GM06990 (cell line): Measurements from ENCODE around the gene SDHAF2.

Experiments
- DNase-seq: peaks from one replicate; pipeline ENCODE4 v3.0.0-alpha.2; 2011; ENCODE audit not compliant: insufficient read length; ENCODE audit errors: extremely low read depth
- H3K27me3 ChIP-seq: replicated peaks from 2 replicates; pipeline ENCODE4 v1.6.0; 2011; ENCODE audit warnings: low read length; ENCODE audit not compliant: control insufficient read depth, insufficient read depth
- H3K36me3 ChIP-seq: 2 replicates; pipeline ENCODE4 v1.5.1; 2011; ENCODE audit warnings: low read length; ENCODE audit not compliant: control insufficient read depth, insufficient read depth
- H3K4me3 ChIP-seq: replicated peaks from 2 replicates; pipeline ENCODE4 v1.5.1; 2011; ENCODE audit warnings: low read depth, mild to moderate bottlenecking, control low read depth, low read length
- CTCF ChIP-seq: IDR thresholded peaks from 2 replicates; pipeline ENCODE4 v1.5.1; 2011; ENCODE audit warnings: low read length, control low read depth, mild to moderate bottlenecking, inconsistent platforms; ENCODE audit not compliant: insufficient read depth, poor library complexity, severe bottlenecking

Gene SDHAF2

DNA sequence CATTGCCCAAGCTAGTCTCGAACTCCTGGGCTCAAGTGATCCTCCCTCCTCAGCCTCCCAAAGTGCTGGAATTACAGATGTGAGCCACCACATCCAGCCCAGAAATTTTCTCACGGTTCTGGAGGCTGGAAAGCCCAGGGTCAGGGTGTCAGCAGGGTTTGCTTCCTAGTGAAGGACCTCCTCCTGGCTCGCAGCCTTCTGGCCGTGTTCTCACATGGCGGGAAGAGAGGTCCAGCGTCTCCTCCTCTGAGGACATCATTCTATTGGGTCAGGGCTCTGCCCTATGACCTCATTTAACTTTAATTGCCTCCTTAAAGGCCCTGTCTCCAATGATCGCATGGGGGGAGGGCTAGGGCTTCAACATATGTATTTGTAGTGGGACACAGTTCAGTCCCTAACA, 38.1 kb downstream of the SDHAF2 start:
- TF ChIP-seq CTCF: no peak
- Histone ChIP-seq H3K4me3 (no peak overlapping the region), H3K27me3 (no peaks in the 10 kb centered on the region), H3K36me3 (no peaks in the 10 kb centered on the region; the same call in none of the 2 replicates)
- DNase-seq: no peak

DNA sequence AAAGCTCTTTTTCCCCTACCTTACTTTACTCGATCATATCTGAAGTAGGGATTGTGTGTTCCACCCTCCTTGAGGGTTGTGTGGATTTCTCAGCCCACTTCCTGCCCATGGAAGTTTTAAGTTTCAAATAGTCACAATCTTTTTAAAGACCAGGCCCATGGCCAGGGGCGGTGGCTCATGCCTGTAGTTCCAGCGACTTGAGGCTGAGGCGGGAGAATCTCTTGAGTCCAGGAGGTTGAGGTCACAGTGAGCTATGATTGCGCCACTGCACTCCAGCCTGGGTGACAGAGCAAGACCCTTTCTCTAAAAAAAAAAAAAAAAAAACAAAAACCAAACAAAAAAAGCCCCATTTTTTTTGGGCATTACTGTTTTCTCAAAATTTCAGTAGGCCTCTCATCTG, 42.4 kb downstream of the SDHAF2 start:
- Histone ChIP-seq H3K4me3 (no peak overlapping the region), H3K36me3 (no peaks in the 10 kb centered on the region; the same call in none of the 2 replicates), H3K27me3 (no peaks in the 10 kb centered on the region)
- TF ChIP-seq CTCF: no peak
- no peak for DNase-seq

- DNase-seq: no peak
- no peaks in the 10 kb centered on the region; the same call in none of the 2 replicates for H3K36me3 ChIP-seq
- H3K27me3 ChIP-seq: no peaks in the 10 kb centered on the region
- TF ChIP-seq CTCF: no peak
- no peak overlapping the region for H3K4me3 ChIP-seq
These were observed 42.9 kb downstream of the SDHAF2 start for GRCh38 chr11:61472868-61473267.

DNA sequence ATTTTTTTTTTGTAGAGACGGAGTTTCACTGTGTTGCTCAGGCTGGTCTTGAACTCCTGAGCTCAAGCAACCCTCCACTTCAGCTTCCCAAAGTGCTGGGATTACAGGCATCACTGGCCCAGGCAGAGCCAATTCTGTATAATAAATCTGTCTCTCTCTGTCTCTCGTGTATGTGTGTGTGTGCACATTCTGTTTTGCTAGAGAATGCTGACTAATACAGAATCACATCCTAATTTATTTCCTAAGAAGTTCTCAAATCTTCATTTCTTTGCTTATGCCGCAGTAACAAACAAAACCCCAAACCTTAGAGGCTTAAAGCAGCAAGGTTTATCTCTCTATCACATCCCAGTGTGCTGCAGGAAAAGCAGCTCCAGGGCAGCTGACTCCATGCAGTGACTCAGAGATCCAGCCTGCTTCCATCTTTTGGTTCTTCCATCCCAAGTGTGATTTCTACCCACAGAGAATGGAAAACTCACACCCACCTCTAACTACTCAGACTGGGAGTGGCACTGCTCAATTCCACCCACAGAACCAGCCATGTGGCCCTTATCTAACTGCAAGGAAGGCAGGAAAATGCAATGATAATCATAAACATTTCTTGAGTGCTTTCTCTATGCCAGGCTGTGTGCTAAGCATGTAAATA, 43.6 kb downstream of the SDHAF2 start:
- TF ChIP-seq CTCF: no peak
- no peaks in the 10 kb centered on the region for H3K27me3 ChIP-seq
- no peak for DNase-seq
- H3K4me3 ChIP-seq: no peak overlapping the region
- H3K36me3 ChIP-seq: no peaks in the 10 kb centered on the region; the same call in none of the 2 replicates

DNA sequence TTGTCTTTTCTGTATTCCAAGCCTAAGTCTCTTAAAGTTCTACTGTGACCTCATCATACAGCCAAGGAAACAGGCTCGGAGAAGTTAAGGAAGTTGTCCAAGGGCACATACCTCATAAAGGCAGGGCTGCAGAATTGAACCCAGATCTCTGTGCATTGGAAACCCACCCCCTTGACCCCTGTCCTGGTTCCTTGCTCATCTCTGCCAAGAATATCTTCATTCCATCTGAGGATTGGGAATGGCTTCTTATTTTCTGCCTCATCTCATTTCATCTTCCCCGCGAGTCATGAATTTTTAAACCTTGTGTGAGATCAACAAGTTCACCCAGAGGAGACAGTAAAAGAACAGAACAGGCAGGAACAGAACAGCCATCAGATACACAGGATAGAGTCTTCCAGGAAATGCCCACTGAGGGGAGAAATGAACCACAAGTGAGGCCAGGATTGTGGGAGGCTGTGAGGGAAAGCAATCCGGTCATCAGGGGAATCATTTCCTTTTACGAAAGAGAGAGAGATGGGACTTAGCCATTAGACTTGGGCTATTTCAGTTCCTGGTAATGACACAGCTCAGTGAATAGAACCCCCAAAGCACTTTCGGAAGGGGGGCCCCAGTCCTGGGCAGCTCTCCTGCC, 44.2 kb downstream of the SDHAF2 start:
- no peaks in the 10 kb centered on the region for H3K27me3 ChIP-seq
- no peak overlapping the region for H3K4me3 ChIP-seq
- TF ChIP-seq CTCF: no peak
- H3K36me3 ChIP-seq: no peaks in the 10 kb centered on the region; the same call in none of the 2 replicates
- no peak for DNase-seq
